HepG2 (cell line): ENCODE results near the gene LNX2. TPM values are rescaled to one million over a fixed set of nuclear protein-coding genes. Genes with fewer than 3 reads are reported as not detected.

Experiments
- ATF1 ChIP-seq: IDR thresholded peaks from 2 replicates; pipeline ENCODE4 v1.6.1; 2016; ENCODE audit warnings: mild to moderate bottlenecking, control low read depth
- CEBPG ChIP-seq: IDR thresholded peaks from 2 replicates; pipeline ENCODE4 v1.6.1; 2016
- FOXA1 ChIP-seq, 2 experiments: fragments of 450-650 bp in 1 of 2; sonication (generic) in 1 of 2; formaldehyde crosslinking in 1 of 2; IDR thresholded peaks; 2 replicates each; pipeline versions ENCODE4 v1.4.0 to v1.6.1; 2016 to 2020; ENCODE audit warnings: missing genetic modification reagents in 1 of 2
- FOXK2 ChIP-seq: fragments of 450-650 bp; IDR thresholded peaks from 2 replicates; pipeline ENCODE4 v1.6.1; 2016
- NFAT5 ChIP-seq: sonication (generic); formaldehyde crosslinking; IDR thresholded peaks from 2 replicates; pipeline ENCODE4 v1.4.0; 2020; ENCODE audit warnings: missing genetic modification reagents
- NR2F1 ChIP-seq, 2 experiments: fragments of 450-650 bp in 1 of 2; formaldehyde crosslinking in 1 of 2; IDR thresholded peaks; 2 replicates each; pipeline versions ENCODE4 v1.5.0 to v1.6.1; 2016 to 2020; ENCODE audit warnings: mild to moderate bottlenecking in 1 of 2, missing compliant biosample characterization in 1 of 2, missing genetic modification reagents in 1 of 2, moderate library complexity in 1 of 2
- REPIN1 ChIP-seq: sonication (generic); formaldehyde crosslinking; IDR thresholded peaks from 2 replicates; pipeline ENCODE4 v1.8.0; 2022; ENCODE audit warnings: missing genetic modification reagents, low read depth, mild to moderate bottlenecking, borderline replicate concordance
- SOX13 ChIP-seq, 3 experiments: fragments of 450-650 bp in 1 of 3; sonication (generic) in 1 of 3; formaldehyde crosslinking in 1 of 3; IDR thresholded peaks in 2 of 3; conservative IDR thresholded peaks in 1 of 3; 2 replicates each; pipeline versions ENCODE4 v1.5.0 to v1.6.1; 2016 to 2020; ENCODE audit warnings: antibody characterized with exemption in 1 of 3, mild to moderate bottlenecking in 1 of 3, missing compliant biosample characterization in 1 of 3, missing genetic modification reagents in 1 of 3, moderate library complexity in 1 of 3
- ZFP36L1 ChIP-seq: sonication (generic); formaldehyde crosslinking; IDR thresholded peaks from 2 replicates; pipeline ENCODE4 v1.8.0; 2022; ENCODE audit warnings: mild to moderate bottlenecking, missing genetic modification reagents, moderate library complexity
- ZKSCAN8 ChIP-seq: IDR thresholded peaks from 2 replicates; pipeline ENCODE4 v1.6.1; 2016; ENCODE audit warnings: borderline replicate concordance, missing genetic modification reagents, missing compliant biosample characterization
- ZNF335 ChIP-seq: sonication (generic); formaldehyde crosslinking; IDR thresholded peaks from 2 replicates; pipeline ENCODE4 v1.4.0; 2020; ENCODE audit warnings: missing genetic modification reagents
- ZNF337 ChIP-seq: sonication (generic); formaldehyde crosslinking; IDR thresholded peaks from 2 replicates; pipeline ENCODE4 v1.5.1; 2020; ENCODE audit warnings: missing genetic modification reagents, low read depth, mild to moderate bottlenecking, borderline replicate concordance
- ZNF432 ChIP-seq: sonication (generic); formaldehyde crosslinking; IDR thresholded peaks from 2 replicates; pipeline ENCODE4 v1.5.0; 2020; ENCODE audit warnings: missing genetic modification reagents, mild to moderate bottlenecking, borderline replicate concordance
- ZNF451 ChIP-seq: sonication (generic); formaldehyde crosslinking; IDR thresholded peaks from 2 replicates; pipeline ENCODE4 v1.5.0; 2020; ENCODE audit warnings: mild to moderate bottlenecking, missing genetic modification reagents
- ZNF607 ChIP-seq: sonication (generic); formaldehyde crosslinking; IDR thresholded peaks from 2 replicates; pipeline ENCODE4 v1.5.1; 2020; ENCODE audit warnings: missing genetic modification reagents, mild to moderate bottlenecking, borderline replicate concordance
- ZNF644 ChIP-seq: IDR thresholded peaks from 2 replicates; pipeline ENCODE4 v1.6.1; 2016; ENCODE audit warnings: low read depth
- ZNF720 ChIP-seq: sonication (generic); formaldehyde crosslinking; IDR thresholded peaks from 2 replicates; pipeline ENCODE4 v1.4.0; 2020; ENCODE audit warnings: missing genetic modification reagents
- ZNF839 ChIP-seq: sonication (generic); formaldehyde crosslinking; IDR thresholded peaks from 2 replicates; pipeline ENCODE4 v1.4.0; 2020; ENCODE audit warnings: missing genetic modification reagents, mild to moderate bottlenecking, borderline replicate concordance
- polyA plus RNA-seq, 8 experiments: library from polyadenylated mRNA; depleted of rRNA in 3 of 8; stranded (reverse) in 7 of 8; unstranded in 1 of 8; fragments of >200 nt; fragmentation: Illumina TruSeq in 4 of 8; extraction: Trizol in 4 of 8; gene quantifications; 2 replicates each; pipeline versions ENCODE4 v1.2.1 to v1.2.3, GENCODE V29; 2011 to 2016; ENCODE audit warnings: low read depth in 4 of 8, missing spikeins in 1 of 8, mixed read lengths in 1 of 8; ENCODE audit not compliant: insufficient read depth in 1 of 8
- total RNA-seq, 5 experiments: library from RNA; depleted of rRNA; stranded (reverse); fragments of >200 nt; fragmentation: Illumina TruSeq; extraction: Trizol; gene quantifications; 2 replicates each; pipeline ENCODE4 v1.2.3, GENCODE V29; 2016; ENCODE audit warnings: low read depth in 1 of 5
- TF ChIP-seq, protein P1 (sequence below): sonication (generic); formaldehyde crosslinking; IDR thresholded peaks from 2 replicates; pipeline ENCODE4 v1.5.1; 2020; ENCODE audit warnings: mild to moderate bottlenecking, missing genetic modification reagents, moderate library complexity
- TF ChIP-seq, protein P2 (sequence below): sonication (generic); formaldehyde crosslinking; conservative IDR thresholded peaks from 2 replicates; pipeline ENCODE4 v1.8.0; 2022; ENCODE audit warnings: low read depth, missing genetic modification reagents

LNX2 gene
- total and polyA plus RNA-seq, 2 of the 13 experiments (the other 11 are each of a cell fraction or from before 2014, with no cell fraction given) = 9.2 to 9.7 TPM

DNA sequence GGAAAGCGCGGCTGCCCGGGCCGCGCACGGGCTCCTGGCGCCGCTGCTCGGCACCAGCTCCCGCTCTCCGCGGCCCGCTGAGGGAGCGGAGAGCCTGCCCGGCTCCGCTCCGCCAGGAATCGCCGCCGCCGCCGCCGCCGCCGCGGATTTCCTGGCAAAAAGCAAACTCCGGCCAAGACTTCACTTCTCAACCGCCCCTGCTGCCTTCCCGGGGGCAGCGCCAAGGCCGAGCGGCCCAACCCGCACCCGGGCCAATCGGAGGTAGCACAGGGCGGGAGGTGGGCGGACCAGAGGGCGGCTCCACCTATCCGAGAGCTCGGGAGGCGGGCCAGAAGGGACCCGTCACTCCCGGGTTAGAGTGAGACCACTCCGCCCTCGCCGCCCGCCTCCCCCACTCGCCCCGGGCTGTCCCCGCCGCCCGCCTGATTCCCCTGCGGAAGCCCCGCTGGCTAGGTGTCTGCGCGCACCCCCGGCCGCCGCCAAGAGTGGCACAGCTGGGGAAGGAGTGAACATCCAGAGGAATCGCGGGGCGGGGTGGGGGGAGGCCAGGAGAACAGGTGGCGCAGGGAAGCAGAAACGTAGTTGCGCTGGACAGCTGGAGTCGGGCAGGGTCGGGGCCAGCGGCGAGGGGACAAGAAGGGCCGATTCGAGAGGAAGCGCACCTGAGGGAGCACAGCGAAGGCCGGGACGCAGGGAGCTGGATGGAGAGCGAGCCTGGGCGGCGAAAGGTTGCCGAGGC, at the start of gene LNX2 (continued):
- 0 out of 2 replicates have a peak, but pooled peaks have one; percentile 27 for TF ChIP-seq NFAT5 (CRISPR knock-in tag)
- TF ChIP-seq CEBPG = no peak
- no peak for TF ChIP-seq ZNF644
- no peak for TF ChIP-seq ZNF337
- TF ChIP-seq ZNF839 = no peak
- no peak for TF ChIP-seq FOXA1 (IDR thresholded peaks at IDR 0.05)
- TF ChIP-seq FOXA1 (CRISPR knock-in tag; IDR thresholded peaks at IDR 0.05) = no peak; the same call in 1 of the 2 replicates
- TF ChIP-seq ZNF335 (CRISPR knock-in tag) = peak; percentile 97
- no peak for TF ChIP-seq REPIN1 (CRISPR knock-in tag)
- TF ChIP-seq FOXK2 = no peak
- no peak for TF ChIP-seq ATF1 (CRISPR knock-in tag)
- TF ChIP-seq ZKSCAN8 (CRISPR knock-in tag) = no peak
- TF ChIP-seq ZNF451 (CRISPR knock-in tag) = no peak
- TF ChIP-seq, protein P1, sequence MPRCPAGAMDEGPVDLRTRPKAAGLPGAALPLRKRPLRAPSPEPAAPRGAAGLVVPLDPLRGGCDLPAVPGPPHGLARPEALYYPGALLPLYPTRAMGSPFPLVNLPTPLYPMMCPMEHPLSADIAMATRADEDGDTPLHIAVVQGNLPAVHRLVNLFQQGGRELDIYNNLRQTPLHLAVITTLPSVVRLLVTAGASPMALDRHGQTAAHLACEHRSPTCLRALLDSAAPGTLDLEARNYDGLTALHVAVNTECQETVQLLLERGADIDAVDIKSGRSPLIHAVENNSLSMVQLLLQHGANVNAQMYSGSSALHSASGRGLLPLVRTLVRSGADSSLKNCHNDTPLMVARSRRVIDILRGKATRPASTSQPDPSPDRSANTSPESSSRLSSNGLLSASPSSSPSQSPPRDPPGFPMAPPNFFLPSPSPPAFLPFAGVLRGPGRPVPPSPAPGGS (CRISPR knock-in tag) = no peak
- no peak for TF ChIP-seq ZNF607 (CRISPR knock-in tag)
- no peak for TF ChIP-seq ZFP36L1 (CRISPR knock-in tag)
- TF ChIP-seq, protein P2, sequence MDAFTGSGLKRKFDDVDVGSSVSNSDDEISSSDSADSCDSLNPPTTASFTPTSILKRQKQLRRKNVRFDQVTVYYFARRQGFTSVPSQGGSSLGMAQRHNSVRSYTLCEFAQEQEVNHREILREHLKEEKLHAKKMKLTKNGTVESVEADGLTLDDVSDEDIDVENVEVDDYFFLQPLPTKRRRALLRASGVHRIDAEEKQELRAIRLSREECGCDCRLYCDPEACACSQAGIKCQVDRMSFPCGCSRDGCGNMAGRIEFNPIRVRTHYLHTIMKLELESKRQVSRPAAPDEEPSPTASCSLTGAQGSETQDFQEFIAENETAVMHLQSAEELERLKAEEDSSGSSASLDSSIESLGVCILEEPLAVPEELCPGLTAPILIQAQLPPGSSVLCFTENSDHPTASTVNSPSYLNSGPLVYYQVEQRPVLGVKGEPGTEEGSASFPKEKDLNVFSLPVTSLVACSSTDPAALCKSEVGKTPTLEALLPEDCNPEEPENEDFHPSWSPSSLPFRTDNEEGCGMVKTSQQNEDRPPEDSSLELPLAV = no peak
- TF ChIP-seq SOX13 (IDR thresholded peaks at IDR 0.05) = no peak
- 0 out of 4 replicates have a peak, but pooled peaks of 1 of the 2 experiments have one; percentile 22 for TF ChIP-seq SOX13 (CRISPR knock-in tag; conservative IDR thresholded peaks at IDR 0.05 in 1 of 2, IDR thresholded peaks at IDR 0.05 in 1 of 2)
- no peak for TF ChIP-seq ZNF432
- TF ChIP-seq NR2F1 (CRISPR knock-in tag; IDR thresholded peaks at IDR 0.05) = no peak
- TF ChIP-seq ZNF720 (CRISPR knock-in tag) = no peak
